ENCODE data around the gene NANOS2. TPM values are rescaled to one million over a fixed set of nuclear protein-coding genes. Genes with fewer than 3 reads are reported as not detected.

NANOS2 gene
- total and polyA plus RNA-seq, 2 of the 13 experiments (the other 11 are each of a cell fraction or from before 2014, with no cell fraction given): not detected

DNA sequence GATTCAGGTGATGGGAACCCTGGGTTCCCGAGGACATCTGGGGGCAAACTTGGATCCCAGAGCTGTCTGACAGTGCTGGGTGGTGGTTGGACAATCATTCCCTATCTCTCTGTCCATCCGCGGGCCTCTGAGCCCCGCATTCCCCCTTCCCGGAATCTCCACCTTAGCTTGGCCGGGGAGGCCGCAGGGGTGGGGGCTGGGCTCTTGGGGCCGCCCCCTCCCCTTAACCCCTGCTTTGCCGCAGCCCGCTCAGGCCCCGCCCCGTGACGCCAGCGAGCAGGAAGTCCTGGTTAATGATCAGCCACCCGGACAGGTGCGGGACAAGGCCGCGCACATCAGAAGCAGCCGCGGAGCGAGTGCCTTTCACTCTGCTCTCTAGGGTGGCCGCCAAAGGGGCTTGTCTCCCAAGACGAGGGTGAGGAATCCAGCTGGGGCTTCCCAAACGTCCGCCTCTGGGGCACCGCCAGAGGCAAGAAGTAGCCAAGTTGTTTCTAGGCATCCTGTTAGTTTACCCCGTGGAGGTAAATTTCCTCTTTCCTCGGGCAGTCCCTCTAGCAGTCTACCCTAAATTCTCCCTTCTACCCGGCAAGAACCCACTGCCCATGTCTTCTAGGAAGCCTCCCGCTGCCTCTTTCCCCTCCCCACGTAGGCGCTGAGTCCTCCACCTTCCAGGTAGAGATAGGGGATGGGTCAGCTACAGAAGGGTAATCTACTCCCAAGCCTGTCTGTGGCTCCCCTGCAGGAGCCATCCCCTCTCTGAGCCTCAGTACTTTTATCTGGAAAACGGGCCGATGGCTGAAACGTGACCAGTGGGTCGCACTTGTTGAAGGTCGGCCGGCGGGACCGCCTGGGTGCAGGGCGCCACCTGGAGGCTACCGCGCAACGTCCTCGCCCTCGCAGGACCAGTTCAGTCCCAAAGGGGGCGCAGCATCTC, 31.7 kb downstream of the NANOS2 start (continued):
- TF ChIP-seq ZNF597 (CRISPR knock-in tag; IDR thresholded peaks at IDR 0.05): no peak
- TF ChIP-seq ZSCAN29 (CRISPR knock-in tag; conservative IDR thresholded peaks at IDR 0.05): peak; percentile 60
- TF ChIP-seq DNMT3B (CRISPR knock-in tag; conservative IDR thresholded peaks at IDR 0.05): 0 out of 2 replicates have a peak, but pooled peaks have one; percentile 16
- 0 out of 2 replicates have a peak, but pooled peaks have one; percentile 22 for TF ChIP-seq KLF12 (CRISPR knock-in tag; IDR thresholded peaks at IDR 0.05; ENCODE audit: borderline replicate concordance)
- TF ChIP-seq MYC (CRISPR knock-in tag; IDR thresholded peaks at IDR 0.05; ENCODE audit: borderline replicate concordance): peak; percentile 66; the same call in 1 of the 2 replicates
- peak; percentile 60; the same call in 1 of the 2 replicates for TF ChIP-seq ZBTB3 (CRISPR knock-in tag; IDR thresholded peaks at IDR 0.05; ENCODE audit: borderline replicate concordance, low read depth)
- TF ChIP-seq ZNF614 (CRISPR knock-in tag; IDR thresholded peaks at IDR 0.05; ENCODE audit: borderline replicate concordance): peak; percentile 4; the same call in 1 of the 2 replicates
- peak; percentile 53; the same call in 1 of the 2 replicates for TF ChIP-seq MLX (CRISPR knock-in tag; IDR thresholded peaks at IDR 0.05)
- TF ChIP-seq, protein P1, sequence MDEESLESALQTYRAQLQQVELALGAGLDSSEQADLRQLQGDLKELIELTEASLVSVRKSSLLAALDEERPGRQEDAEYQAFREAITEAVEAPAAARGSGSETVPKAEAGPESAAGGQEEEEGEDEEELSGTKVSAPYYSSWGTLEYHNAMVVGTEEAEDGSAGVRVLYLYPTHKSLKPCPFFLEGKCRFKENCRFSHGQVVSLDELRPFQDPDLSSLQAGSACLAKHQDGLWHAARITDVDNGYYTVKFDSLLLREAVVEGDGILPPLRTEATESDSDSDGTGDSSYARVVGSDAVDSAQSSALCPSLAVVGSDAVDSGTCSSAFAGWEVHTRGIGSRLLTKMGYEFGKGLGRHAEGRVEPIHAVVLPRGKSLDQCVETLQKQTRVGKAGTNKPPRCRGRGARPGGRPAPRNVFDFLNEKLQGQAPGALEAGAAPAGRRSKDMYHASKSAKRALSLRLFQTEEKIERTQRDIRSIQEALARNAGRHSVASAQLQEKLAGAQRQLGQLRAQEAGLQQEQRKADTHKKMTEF (CRISPR knock-in tag; IDR thresholded peaks at IDR 0.05): peak; percentile 70; the same call in 1 of the 2 replicates
- TF ChIP-seq KAT8 (CRISPR knock-in tag; IDR thresholded peaks at IDR 0.05): peak; percentile 75
- TF ChIP-seq MBD4 (IDR thresholded peaks at IDR 0.05; ENCODE audit: borderline replicate concordance, low read length): no peak
- TF ChIP-seq FOSL1 (CRISPR knock-in tag; IDR thresholded peaks at IDR 0.05; ENCODE audit: borderline replicate concordance): no peak
- peak; percentile 95 for TF ChIP-seq KDM2A (CRISPR knock-in tag; IDR thresholded peaks at IDR 0.05; ENCODE audit: borderline replicate concordance, low read depth)
- no peak; the same call in none of the 2 replicates for TF ChIP-seq TEF (CRISPR knock-in tag; IDR thresholded peaks at IDR 0.05)
- no peak for TF ChIP-seq ZBTB37 (CRISPR knock-in tag; IDR thresholded peaks at IDR 0.05)
- peak; percentile 100 for TF ChIP-seq ZNF629 (CRISPR knock-in tag; conservative IDR thresholded peaks at IDR 0.05)
- peak; percentile 80 for TF ChIP-seq TCF7 (IDR thresholded peaks at IDR 0.05; ENCODE audit: low read depth)
- TF ChIP-seq MED13 (CRISPR knock-in tag; IDR thresholded peaks at IDR 0.05): peak; percentile 61; the same call in 1 of the 2 replicates
- TF ChIP-seq ZNF317 (CRISPR knock-in tag; IDR thresholded peaks at IDR 0.05): no peak; the same call in 1 of the 2 replicates
- TF ChIP-seq RBAK (CRISPR knock-in tag; IDR thresholded peaks at IDR 0.05): 0 out of 2 replicates have a peak, but pooled peaks have one; percentile 59
- TF ChIP-seq, protein P2, sequence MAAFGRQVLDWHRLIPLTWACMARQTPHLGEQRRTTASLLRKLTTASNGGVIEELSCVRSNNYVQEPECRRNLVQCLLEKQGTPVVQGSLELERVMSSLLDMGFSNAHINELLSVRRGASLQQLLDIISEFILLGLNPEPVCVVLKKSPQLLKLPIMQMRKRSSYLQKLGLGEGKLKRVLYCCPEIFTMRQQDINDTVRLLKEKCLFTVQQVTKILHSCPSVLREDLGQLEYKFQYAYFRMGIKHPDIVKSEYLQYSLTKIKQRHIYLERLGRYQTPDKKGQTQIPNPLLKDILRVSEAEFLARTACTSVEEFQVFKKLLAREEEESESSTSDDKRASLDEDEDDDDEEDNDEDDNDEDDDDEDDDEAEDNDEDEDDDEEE (CRISPR knock-in tag; IDR thresholded peaks at IDR 0.05): no peak; the same call in 1 of the 2 replicates

All from HepG2 (cell line).